WTC11 (cell line): ENCODE measurements around the gene LGR6.

Experiments
- ESRRA ChIP-seq: sonication (generic); formaldehyde crosslinking; IDR thresholded peaks from 2 replicates; pipeline ENCODE4 v1.8.1; 2022; ENCODE audit warnings: mild to moderate bottlenecking, missing genetic modification reagents, borderline replicate concordance
- NFE2L1 ChIP-seq: sonication (generic); formaldehyde crosslinking; IDR thresholded peaks from 2 replicates; pipeline ENCODE4 v1.8.1; 2023; ENCODE audit warnings: missing genetic modification reagents
- TF ChIP-seq, protein P1 (sequence below): sonication (generic); formaldehyde crosslinking; IDR thresholded peaks from 2 replicates; pipeline ENCODE4 v1.8.0; 2022; ENCODE audit warnings: mild to moderate bottlenecking, missing genetic modification reagents

DNA sequence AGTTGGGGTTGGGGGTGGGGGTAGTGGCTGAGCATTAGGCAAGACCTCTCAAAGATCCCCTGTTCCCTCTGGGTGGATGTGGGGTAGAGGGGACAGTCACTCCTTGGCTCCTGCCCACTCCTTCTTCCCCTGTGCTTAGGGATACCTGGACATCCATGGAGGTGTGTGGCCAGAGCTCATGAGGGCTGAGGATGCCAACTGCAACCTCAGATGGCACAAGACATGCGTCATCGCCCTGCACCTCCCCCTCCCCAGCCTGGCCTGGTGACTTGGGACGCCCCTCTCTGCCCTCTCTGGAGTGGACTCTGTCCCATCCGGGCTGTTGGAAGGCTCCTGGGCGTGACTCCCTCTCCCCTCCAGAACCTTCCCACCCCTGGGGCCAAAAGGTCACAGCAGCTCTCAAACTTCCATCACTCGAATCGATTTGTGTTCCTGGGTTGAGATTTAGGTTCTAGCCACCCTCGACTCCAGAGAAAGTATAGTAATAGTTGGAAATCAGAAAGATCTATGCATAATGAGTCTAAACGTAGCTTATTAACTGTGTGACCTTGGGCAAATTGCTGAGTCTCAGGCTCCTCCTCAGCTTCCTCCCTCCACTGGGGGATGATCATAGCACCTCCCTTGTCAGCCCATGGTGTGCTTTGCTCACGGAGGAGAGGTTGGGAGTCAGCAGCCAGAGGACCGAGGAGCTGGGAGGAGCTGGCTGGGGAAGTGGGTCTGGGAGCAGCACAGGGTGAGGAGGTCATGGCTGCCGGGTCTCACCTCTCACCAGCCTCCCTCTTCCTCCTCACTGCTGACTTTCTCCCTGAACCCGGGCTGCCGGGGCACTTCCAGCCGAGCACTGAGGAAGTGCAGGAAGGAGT is 30.9 kb upstream of the LGR6 start:
- TF ChIP-seq ESRRA (CRISPR knock-in tag) (no peak), NFE2L1 (CRISPR knock-in tag) (no peak)
- TF ChIP-seq, protein P1, sequence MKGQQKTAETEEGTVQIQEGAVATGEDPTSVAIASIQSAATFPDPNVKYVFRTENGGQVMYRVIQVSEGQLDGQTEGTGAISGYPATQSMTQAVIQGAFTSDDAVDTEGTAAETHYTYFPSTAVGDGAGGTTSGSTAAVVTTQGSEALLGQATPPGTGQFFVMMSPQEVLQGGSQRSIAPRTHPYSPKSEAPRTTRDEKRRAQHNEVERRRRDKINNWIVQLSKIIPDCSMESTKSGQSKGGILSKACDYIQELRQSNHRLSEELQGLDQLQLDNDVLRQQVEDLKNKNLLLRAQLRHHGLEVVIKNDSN (CRISPR knock-in tag) = no peak
